ENCODE measurements around the gene PDS5A.

- TF ChIP-seq EP300 (IDR thresholded peaks at IDR 0.05) (peak in 1 of 2 donors; percentile 37), CTCF (IDR thresholded peaks at IDR 0.05) (no peak)
Observed at GRCh38 chr4:40003986-40004385, 26.3 kb upstream of the PDS5A start.

Data from tibial nerve (tissue), 4 donors.